ENCODE measurements around the gene SPECC1L. TPM values are rescaled to one million over a fixed set of nuclear protein-coding genes. Genes with fewer than 3 reads are reported as not detected.
"Not testable (repeated sequence)": the region's sequence is repeated elsewhere in the genome, so short reads cannot be mapped to it uniquely, and the experiment has no call there.

SPECC1L gene
- total RNA-seq, 4 donors from 2014 or later, result 65.2 to 102 (median 69.2) TPM

DNA sequence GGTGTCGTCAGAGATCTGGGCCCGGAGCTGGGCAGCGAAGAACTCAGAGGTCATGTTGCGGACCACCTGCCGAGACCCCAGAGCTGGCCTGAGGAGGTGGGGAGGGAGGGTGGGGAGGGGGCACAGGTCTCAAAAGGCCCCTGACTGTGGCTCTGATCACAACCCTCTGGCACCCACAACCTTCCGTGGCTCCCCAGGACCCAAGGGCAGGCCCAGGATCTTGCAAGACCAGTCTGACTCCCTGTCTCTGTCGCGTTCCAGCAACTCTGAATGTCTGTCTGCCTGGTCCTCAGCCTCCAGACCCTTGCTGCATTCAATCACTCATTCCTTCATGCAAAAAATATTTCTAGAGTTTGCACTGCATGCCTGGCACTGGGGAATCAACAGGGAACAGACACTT is 21.2 kb upstream of the SPECC1L start:
- WGBS, 2 donors, result 20% methylated on average over 1 of the region's 8 CpGs; no CpG with 5 or more reads in 1 of the 2 donors
- H3K9me3 ChIP-seq; H3K27me3 ChIP-seq; intact Hi-C loops (cut with DNase I); H3K36me3 ChIP-seq; H3K4me3 ChIP-seq (replicated peaks in 1 of 3): not testable (repeated sequence)
- peak; percentile 58 to 59 for DNase-seq
- peak overlapping the region in 2 of 3 donors; percentile 38 to 45 for H3K27ac ChIP-seq
- H3K4me1 ChIP-seq, result peaks cover 27 to 35% of the 10 kb centered on the region in 2 donors
- peak in 1 of 2 donors; percentile 15 for TF ChIP-seq POLR2A (IDR thresholded peaks at IDR 0.05)

DNA sequence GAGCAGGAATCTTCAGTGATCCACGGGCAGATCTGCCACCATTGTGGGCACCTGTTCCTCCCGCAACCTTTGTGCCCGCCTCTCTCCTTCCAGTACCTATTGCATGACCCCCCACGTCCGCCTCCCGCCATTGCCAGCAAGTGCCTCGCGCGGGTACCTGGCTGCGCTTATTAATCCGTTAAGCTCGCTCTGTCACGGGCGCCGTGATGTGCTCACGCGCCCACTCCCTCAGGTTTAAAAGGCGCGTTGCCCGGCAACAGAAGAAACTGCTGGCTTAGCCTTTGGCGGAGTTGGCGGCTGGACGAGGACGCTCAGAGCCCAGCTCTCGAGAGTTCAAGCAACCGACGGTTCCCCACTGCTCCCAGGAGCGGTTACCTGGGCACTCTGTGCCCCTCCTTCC is 19.3 kb upstream of the SPECC1L start:
- Histone ChIP-seq H3K4me1 (peaks cover 11 to 19% of the 10 kb centered on the region in 2 donors), H3K27ac (peak overlapping the region in 1 of 3 donors; percentile 36)
- H3K36me3 ChIP-seq; H3K27me3 ChIP-seq; H3K9me3 ChIP-seq; intact Hi-C loops (cut with DNase I); H3K4me3 ChIP-seq (replicated peaks in 1 of 3): not testable (repeated sequence)
- WGBS, 2 donors, result no CpG with 5 or more reads among the region's 28 CpGs
- DNase-seq, result peak; percentile 65 to 75

DNA sequence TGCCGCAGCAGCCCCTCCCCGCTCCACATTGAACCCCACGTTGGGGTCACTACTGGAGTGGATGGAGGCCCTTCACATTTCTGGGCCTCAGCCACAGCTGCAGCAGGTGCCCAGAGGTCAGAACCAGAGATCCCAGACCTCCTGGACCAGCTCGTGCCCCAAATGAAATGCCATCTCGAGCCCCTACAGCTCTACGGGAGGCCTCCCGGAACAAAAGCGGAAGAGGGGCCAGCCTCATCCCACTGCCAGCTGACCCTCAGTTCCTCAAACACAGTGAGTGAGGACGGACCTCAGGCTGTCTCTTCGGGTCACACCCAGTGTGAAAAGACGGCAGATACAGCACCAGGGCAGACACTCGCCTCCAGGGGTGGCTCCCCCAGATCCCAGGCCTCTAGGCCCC is 17.5 kb upstream of the SPECC1L start:
- H3K36me3 ChIP-seq; H3K4me1 ChIP-seq; H3K9me3 ChIP-seq; H3K27me3 ChIP-seq; H3K27ac ChIP-seq; intact Hi-C loops (cut with DNase I); DNase-seq; H3K4me3 ChIP-seq (replicated peaks in 1 of 3): not testable (repeated sequence)
- 90% methylated on average over 4 of the region's 12 CpGs; no CpG with 5 or more reads in 1 of the 2 donors for WGBS, 2 donors

DNA sequence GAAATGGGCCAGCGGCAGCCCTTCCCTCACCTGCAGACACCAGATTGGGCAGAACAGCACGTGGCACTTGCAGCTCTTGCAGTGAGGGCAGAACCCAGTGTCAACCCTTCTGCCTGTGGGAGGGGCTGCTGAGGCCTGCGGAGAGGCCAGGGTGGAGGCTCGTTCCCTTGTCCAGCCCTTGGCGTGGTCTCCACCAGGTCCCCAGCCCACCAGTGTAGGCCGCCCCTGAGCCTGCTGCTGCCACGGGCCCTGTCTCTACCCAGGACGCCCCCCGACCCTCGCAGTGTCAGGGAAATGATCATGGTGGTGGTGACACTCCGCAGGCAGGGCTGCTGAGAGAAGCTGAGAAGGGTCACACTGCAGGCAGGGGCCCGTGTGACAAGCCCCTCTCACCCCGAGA is 14.5 kb upstream of the SPECC1L start:
- H3K4me1 ChIP-seq; intact Hi-C loops (cut with DNase I); H3K9me3 ChIP-seq; DNase-seq; H3K4me3 ChIP-seq (replicated peaks in 1 of 3); H3K27ac ChIP-seq; H3K27me3 ChIP-seq; H3K36me3 ChIP-seq: not testable (repeated sequence)
- 72% methylated on average over 2 of the region's 13 CpGs; no CpG with 5 or more reads in 1 of the 2 donors for WGBS, 2 donors

DNA sequence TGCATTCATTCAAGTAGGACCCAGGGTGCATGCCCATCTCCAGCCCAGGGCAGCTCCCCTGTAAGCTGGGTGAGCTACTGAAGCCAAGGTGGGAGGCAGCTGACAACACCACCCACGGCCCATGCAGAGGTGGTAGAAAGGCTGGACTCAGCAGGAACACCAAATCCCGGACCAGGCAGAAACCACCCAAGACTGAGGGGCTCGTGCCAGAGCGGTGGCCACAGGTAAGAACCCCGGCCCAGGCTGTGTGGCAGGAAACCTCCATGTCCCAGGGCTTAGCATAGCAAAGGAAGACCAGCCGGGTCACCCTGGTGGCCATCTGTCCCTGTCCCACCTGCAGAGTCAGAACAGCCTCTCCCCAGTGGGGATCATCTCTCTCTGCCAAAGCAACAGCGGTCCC is 13.9 kb upstream of the SPECC1L start:
- intact Hi-C loops (cut with DNase I); H3K9me3 ChIP-seq; DNase-seq; H3K27ac ChIP-seq; H3K4me1 ChIP-seq; H3K27me3 ChIP-seq; H3K36me3 ChIP-seq; H3K4me3 ChIP-seq (replicated peaks in 1 of 3): not testable (repeated sequence)
- WGBS, 2 donors, result 93 to 97% methylated on average over 5 of the region's 7 CpGs

DNA sequence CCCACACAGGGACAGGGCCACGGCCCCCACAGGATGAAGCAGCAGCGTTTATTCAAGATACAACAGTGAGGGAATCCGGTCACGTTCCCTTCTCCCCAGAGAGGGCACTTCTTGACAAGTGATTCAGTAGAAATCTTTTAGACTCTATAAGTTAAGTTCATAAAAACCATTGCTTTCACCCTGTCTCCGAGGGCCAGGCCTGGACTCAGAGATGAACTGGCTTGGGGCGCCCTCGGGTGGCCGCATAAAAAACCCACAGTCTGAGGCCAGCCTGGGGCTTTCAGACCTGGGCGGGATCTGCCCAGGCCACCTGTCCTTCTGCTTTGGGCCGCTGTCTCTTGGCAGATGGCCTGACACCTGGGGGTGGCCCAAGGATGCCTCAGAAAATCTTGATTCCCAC is 11.2 kb upstream of the SPECC1L start:
- Histone ChIP-seq H3K4me1 (peaks cover 0 to 10% of the 10 kb centered on the region in 2 donors), H3K27ac (peak overlapping the region in 1 of 3 donors; percentile 67)
- DNase-seq, result peak; percentile 85 to 87
- TF ChIP-seq, protein P1, sequence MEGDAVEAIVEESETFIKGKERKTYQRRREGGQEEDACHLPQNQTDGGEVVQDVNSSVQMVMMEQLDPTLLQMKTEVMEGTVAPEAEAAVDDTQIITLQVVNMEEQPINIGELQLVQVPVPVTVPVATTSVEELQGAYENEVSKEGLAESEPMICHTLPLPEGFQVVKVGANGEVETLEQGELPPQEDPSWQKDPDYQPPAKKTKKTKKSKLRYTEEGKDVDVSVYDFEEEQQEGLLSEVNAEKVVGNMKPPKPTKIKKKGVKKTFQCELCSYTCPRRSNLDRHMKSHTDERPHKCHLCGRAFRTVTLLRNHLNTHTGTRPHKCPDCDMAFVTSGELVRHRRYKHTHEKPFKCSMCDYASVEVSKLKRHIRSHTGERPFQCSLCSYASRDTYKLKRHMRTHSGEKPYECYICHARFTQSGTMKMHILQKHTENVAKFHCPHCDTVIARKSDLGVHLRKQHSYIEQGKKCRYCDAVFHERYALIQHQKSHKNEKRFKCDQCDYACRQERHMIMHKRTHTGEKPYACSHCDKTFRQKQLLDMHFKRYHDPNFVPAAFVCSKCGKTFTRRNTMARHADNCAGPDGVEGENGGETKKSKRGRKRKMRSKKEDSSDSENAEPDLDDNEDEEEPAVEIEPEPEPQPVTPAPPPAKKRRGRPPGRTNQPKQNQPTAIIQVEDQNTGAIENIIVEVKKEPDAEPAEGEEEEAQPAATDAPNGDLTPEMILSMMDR (IDR thresholded peaks at IDR 0.05), result peak in 5 of 6 experiments; percentile 10 to 76 (median 38)
- H3K36me3 ChIP-seq; H3K9me3 ChIP-seq; intact Hi-C loops (cut with DNase I); H3K4me3 ChIP-seq (replicated peaks in 1 of 3); H3K27me3 ChIP-seq: not testable (repeated sequence)
- 1 to 20% methylated on average over 1 to 8 of the region's 10 CpGs for WGBS, 2 donors

DNA sequence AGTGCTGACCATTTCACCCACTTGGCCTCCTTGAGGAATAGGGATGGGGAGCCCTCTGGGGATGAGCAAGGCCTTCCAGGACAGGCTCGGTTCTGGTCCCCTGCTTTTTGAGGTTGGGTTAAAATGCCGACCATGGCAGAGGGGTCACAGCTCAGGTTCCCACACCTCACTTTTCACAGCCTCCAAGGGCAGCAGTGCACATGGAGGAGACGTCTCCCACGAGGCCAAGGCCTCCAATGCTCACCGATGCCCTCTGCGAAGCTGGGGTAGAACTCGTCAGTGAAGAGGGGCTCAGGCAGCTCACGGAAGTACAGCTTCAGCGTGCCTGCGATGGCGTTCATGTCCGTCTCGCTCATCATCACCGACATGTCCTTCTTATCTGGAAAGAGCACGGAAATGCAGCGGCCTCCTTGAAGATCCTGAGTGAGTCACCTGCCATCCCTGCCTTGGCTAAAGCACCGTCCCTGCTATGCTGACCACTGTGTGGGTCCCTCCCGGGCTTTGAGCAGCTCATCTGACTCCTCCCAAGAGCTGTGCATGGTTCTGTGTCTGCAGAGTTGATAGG is 8.4 kb upstream of the SPECC1L start:
- WGBS, 2 donors, result 94 to 97% methylated on average over 18 of the region's 18 CpGs
- H3K27ac ChIP-seq; H3K9me3 ChIP-seq; H3K27me3 ChIP-seq; H3K36me3 ChIP-seq; H3K4me3 ChIP-seq (replicated peaks in 1 of 3); DNase-seq: not testable (repeated sequence)
- peaks cover 0 to 16% of the 10 kb centered on the region in 2 donors for H3K4me1 ChIP-seq
- intact Hi-C loops (cut with DNase I), result loop anchor here (10.0 kb wide), 1 partner anchor 307 kb away; no protein-coding TSS in a partner anchor

DNA sequence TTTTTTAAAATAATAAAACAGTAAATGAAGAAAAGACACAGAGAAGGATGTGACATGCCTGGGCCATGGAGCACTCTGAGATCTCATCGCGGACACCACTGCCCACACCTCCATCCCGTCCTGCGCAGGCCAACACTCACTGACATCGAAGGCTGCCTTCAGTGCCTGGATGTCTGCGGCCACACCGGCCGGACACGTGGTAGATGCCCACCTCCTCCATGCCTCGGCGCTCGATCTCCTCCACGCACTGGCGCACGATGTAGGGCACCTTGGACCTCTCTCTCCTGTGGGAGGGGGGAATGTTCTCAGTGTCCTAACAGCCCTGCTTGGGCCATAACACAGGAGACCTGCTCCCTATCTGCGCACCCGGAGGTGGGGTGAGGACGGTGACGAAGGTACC is 7.2 kb upstream of the SPECC1L start:
- intact Hi-C loops (cut with DNase I), result loop anchor here (10.0 kb wide), 1 partner anchor 309 kb away; no protein-coding TSS in a partner anchor
- not testable (repeated sequence) for H3K27ac ChIP-seq; H3K4me3 ChIP-seq (replicated peaks in 1 of 3); H3K27me3 ChIP-seq; H3K36me3 ChIP-seq; H3K9me3 ChIP-seq; DNase-seq
- H3K4me1 ChIP-seq, result peaks cover 0 to 16% of the 10 kb centered on the region in 2 donors
- WGBS, 2 donors, result 65% methylated on average over 15 of the region's 19 CpGs; no CpG with 5 or more reads in 1 of the 2 donors

DNA sequence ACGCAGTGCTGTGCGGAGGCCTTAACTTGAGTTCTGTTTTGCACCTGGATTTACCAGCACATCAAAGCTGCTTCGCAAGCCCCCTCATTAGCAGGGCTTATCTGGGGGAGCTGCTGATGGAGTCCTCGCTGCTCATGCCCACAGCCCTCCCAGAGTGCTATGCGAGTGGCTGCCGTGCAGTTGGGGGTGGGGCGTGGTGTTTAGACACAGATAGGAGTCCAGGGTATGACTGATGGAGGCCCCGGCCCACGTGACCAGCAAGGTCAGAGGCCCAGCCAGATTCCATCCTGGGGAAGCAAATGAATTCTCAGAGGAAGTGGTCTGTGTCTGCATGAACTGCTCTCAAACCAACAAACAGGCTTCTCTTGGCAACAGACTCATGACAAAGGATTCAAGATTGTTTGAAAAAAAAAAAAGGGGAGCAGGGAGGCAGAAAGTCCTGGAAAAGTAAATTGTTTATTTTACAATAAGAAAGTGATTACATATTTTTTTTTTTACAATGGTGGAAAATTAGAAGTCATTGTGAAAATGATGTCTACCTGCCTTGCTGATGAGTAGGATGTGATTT is 6.2 kb upstream of the SPECC1L start:
- not testable (repeated sequence) for H3K36me3 ChIP-seq; H3K27me3 ChIP-seq; H3K4me3 ChIP-seq (replicated peaks in 1 of 3); H3K9me3 ChIP-seq; DNase-seq
- intact Hi-C loops (cut with DNase I), result loop anchor here (10.0 kb wide), 1 partner anchor 310 kb away; no protein-coding TSS in a partner anchor
- Histone ChIP-seq H3K27ac (peak overlapping the region in 2 of 3 donors; percentile 7 to 18), H3K4me1 (peaks cover 0 to 12% of the 10 kb centered on the region in 2 donors)
- WGBS, 2 donors, result 42 to 92% methylated on average over 2 to 4 of the region's 9 CpGs
